AG04450 (cell line): ENCODE measurements around the gene VWA2. TPM values are rescaled to one million over a fixed set of nuclear protein-coding genes. Genes with fewer than 3 reads are reported as not detected.

Source experiments
- CTCF ChIA-PET: fragments of 300-600, 350-600 bp; formaldehyde crosslinking; extraction: SDS; loops from one replicate; lab custom pipeline; 2022; ENCODE audit warnings: antibody characterized with exemption, inconsistent platforms; lab: Charles Lee
- POLR2A ChIA-PET: fragments of 350-600 bp; formaldehyde crosslinking; extraction: SDS; loops from one replicate; lab custom pipeline; 2021; ENCODE audit warnings: antibody characterized with exemption, inconsistent platforms; lab: Yijun Ruan, JAX
- DNase-seq: peaks from one replicate; pipeline ENCODE4 v3.0.0-alpha.2; 2011; ENCODE audit warnings: low read depth, low spot score
- H3K27ac ChIP-seq: one replicate; pipeline ENCODE4 v1.5.1; 2012; ENCODE audit warnings: low read depth, low read length, control low read depth
- H3K27me3 ChIP-seq: one replicate; pipeline ENCODE4 v1.6.0; 2012; ENCODE audit warnings: low read length; ENCODE audit not compliant: control insufficient read depth, insufficient read depth
- H3K4me3 ChIP-seq: 2 replicates; pipeline ENCODE4 v1.5.1; 2011; ENCODE audit warnings: mild to moderate bottlenecking, low read depth, low read length, control low read depth
- H3K9me3 ChIP-seq: 2 replicates; pipeline ENCODE4 v1.5.1; 2012; ENCODE audit warnings: low read length; ENCODE audit not compliant: control insufficient read depth, insufficient read depth
- polyA plus RNA-seq: library from polyadenylated mRNA; depleted of rRNA; stranded (reverse); fragments of >200 nt; gene quantifications from 2 replicates; pipeline ENCODE4 v1.2.3, GENCODE V29; 2011
- TF ChIP-seq, protein P1 (sequence below): IDR thresholded peaks from 2 replicates; pipeline ENCODE4 v1.5.1; 2011; ENCODE audit warnings: low read depth, low read length, control low read depth, inconsistent platforms

VWA2 gene
- polyA plus RNA-seq, 1 experiment: not detected

DNA sequence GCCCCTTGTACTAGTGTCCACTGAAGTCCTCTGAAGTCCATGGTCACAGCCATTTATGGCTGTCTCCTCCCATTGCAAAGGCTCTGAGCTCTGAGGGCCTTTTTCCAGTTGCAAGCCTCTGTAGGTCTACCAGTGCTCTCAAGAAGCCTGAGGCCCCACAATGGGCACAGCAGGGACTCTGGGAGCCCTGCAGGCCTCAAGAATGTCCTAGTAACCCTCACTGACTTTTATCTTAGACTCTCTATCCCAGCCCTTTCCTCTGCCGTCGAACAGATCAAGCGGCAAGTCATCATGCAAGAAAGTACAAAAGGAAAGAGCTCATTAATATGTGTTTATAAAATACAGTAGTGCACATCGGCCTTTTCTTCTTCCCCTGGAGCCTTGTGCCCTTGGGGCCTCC is 23.4 kb downstream of the VWA2 start:
- CTCF ChIA-PET: interaction anchor here (0.6 kb wide), 1 partner anchor 1704 kb away, joined by 4 read pairs; no protein-coding TSS in a partner anchor
- Histone ChIP-seq H3K27ac (no peak overlapping the region), H3K9me3 (no peaks in the 10 kb centered on the region; the same call in 1 of the 2 replicates), H3K4me3 (no peak overlapping the region), H3K27me3 (no peaks in the 10 kb centered on the region)
- POLR2A ChIA-PET: no interaction called here
- TF ChIP-seq, protein P1, sequence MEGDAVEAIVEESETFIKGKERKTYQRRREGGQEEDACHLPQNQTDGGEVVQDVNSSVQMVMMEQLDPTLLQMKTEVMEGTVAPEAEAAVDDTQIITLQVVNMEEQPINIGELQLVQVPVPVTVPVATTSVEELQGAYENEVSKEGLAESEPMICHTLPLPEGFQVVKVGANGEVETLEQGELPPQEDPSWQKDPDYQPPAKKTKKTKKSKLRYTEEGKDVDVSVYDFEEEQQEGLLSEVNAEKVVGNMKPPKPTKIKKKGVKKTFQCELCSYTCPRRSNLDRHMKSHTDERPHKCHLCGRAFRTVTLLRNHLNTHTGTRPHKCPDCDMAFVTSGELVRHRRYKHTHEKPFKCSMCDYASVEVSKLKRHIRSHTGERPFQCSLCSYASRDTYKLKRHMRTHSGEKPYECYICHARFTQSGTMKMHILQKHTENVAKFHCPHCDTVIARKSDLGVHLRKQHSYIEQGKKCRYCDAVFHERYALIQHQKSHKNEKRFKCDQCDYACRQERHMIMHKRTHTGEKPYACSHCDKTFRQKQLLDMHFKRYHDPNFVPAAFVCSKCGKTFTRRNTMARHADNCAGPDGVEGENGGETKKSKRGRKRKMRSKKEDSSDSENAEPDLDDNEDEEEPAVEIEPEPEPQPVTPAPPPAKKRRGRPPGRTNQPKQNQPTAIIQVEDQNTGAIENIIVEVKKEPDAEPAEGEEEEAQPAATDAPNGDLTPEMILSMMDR: no peak
- no peak for DNase-seq

DNA sequence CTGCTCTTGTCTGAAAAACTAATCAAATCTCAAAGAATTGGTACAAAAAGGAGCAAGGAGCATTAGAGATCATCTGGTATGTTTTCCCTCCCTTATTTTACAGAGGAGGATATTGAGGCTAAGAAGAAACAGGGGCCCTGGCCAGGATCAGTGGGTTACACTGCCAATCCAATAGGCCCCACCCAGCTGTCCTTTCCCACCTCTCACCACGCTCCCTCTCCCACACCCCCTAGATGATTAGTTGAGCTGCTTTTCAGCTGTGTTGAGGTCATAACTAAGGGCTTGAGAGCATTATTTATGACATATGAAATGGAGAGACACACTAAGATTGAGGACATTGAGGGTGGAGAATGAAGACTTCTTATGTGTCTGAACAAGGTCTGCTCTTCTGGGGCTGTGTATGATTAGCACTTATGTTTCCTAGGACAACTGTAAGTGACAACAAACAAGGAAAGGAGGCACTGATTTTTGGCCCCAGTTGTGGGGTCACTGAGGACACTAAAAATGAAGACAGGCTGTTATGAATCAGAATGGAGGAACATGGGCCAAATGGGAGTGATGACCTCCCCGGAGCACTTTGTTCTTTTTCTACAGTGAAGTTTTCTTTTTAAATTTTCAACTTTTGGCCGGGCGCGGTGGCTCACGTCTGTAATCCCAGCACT is 26.5 kb downstream of the VWA2 start:
- CTCF ChIA-PET: no interaction called here
- H3K9me3 ChIP-seq: no peaks in the 10 kb centered on the region
- POLR2A ChIA-PET: no interaction called here
- TF ChIP-seq, protein P1: no peak
- H3K27me3 ChIP-seq: no peaks in the 10 kb centered on the region
- no peak for DNase-seq
- no peak overlapping the region for H3K4me3 ChIP-seq
- no peak overlapping the region for H3K27ac ChIP-seq

DNA sequence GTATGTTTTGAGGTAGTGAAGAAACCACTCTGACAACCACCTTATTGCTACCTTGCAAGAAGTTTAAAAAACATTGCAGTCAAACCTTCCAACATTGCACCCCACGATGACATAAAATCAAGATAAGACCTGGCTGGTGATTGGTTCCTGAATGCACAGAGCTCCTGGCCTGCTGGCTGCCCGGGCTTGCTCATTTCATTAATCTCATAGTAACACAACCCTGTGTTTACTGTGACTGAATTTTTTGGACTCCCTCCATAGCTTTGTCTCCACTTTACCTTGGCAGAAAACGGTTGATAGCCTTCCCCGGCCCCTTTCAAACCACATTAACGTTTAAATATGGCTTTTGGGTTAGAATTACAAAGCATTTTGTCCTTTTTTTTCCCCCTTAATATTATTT is 27.5 kb downstream of the VWA2 start:
- no peak overlapping the region for H3K4me3 ChIP-seq
- CTCF ChIA-PET: no interaction called here
- H3K9me3 ChIP-seq: no peaks in the 10 kb centered on the region
- H3K27ac ChIP-seq: no peak overlapping the region
- H3K27me3 ChIP-seq: no peaks in the 10 kb centered on the region
- TF ChIP-seq, protein P1: no peak
- POLR2A ChIA-PET: no interaction called here
- no peak for DNase-seq

DNA sequence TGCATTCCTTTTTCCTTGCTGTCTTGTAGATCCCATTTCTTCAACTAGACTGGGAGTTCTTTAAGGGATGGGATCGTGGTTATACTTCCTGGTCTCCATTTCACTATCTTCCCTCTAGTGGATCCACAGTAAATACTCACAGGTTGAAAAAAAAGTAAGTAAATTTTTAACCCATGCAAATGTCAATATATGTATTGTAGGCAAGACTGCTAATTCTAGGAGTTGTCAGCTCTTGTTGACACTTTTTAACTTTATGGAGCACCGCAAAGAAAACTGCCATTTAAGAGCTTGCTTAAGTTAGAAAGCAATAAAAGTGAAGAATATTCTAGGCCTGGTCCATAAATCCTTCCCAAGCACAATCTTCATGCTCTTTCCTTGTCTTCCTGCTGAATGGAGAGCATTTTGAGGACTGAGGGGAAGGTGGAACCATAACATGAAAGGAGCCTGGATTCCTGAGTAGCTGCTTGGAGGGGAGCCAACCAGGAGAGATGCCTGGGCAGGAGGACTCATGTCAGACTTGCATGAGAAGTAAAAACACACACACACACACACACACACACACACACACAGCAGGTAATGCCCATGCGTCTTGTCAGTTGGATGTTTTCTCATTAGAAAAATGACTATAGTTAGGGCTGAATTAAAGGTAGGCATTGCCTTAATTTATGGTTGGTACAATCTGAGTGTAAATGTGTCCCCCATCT is 32.2 kb downstream of the VWA2 start:
- DNase-seq: no peak
- Histone ChIP-seq H3K27me3 (peaks cover 2% of the 10 kb centered on the region), H3K9me3 (no peaks in the 10 kb centered on the region), H3K4me3 (no peak overlapping the region), H3K27ac (no peak overlapping the region)
- ChIA-PET POLR2A (interaction anchor here (1.0 to 1.4 kb wide), 2 partner anchors 33 to 86 kb away, joined by 3 to 7 read pairs; no protein-coding TSS in a partner anchor), CTCF (interaction anchor here (1.4 to 1.7 kb wide), 2 partner anchors 11 to 33 kb away, joined by 3 to 10 read pairs; no protein-coding TSS in a partner anchor)
- TF ChIP-seq, protein P1: no peak

DNA sequence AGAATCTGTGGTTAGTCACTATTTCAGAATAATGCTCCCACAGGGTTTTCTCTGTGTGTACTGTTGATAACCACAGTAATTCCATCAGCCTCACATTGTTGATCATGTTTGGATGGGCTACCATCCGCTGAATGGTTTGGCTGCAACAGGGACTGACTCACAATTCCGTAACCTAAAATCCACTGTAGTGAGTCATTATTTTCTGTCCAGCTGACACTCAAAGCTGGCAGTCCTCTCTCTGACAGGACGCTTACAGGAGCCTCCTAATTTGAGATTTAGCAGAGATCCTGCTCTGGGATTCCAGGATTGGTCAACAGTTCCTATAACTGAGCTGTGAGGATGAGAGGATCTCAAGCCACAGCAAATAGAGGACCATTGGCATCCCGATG is 32.7 kb downstream of the VWA2 start:
- Histone ChIP-seq H3K27ac (no peak overlapping the region), H3K27me3 (peaks cover 2% of the 10 kb centered on the region), H3K9me3 (no peaks in the 10 kb centered on the region), H3K4me3 (no peak overlapping the region)
- DNase-seq: peak; percentile 76
- ChIA-PET POLR2A (interaction anchor here (1.0 to 1.4 kb wide), 2 partner anchors 32 to 85 kb away, joined by 3 to 7 read pairs; no protein-coding TSS in a partner anchor), CTCF (interaction anchor here (1.4 to 1.7 kb wide), 2 partner anchors 11 to 32 kb away, joined by 3 to 10 read pairs; no protein-coding TSS in a partner anchor)
- TF ChIP-seq, protein P1: no peak
